CD4-positive, alpha-beta T cell treated with Interleukin-2 at 100 ng/mL for 4 hours (primary cell): ENCODE results near the gene NME1.
"Not testable (repeated sequence)": the region's sequence is repeated elsewhere in the genome, so short reads cannot be mapped to it uniquely, and the experiment has no call there.

Experiments used
- DNase-seq: peaks from one replicate; pipeline ENCODE4 v3.0.0-alpha.2; 2020; ENCODE audit warnings: low spot score

The NME1 gene

DNA sequence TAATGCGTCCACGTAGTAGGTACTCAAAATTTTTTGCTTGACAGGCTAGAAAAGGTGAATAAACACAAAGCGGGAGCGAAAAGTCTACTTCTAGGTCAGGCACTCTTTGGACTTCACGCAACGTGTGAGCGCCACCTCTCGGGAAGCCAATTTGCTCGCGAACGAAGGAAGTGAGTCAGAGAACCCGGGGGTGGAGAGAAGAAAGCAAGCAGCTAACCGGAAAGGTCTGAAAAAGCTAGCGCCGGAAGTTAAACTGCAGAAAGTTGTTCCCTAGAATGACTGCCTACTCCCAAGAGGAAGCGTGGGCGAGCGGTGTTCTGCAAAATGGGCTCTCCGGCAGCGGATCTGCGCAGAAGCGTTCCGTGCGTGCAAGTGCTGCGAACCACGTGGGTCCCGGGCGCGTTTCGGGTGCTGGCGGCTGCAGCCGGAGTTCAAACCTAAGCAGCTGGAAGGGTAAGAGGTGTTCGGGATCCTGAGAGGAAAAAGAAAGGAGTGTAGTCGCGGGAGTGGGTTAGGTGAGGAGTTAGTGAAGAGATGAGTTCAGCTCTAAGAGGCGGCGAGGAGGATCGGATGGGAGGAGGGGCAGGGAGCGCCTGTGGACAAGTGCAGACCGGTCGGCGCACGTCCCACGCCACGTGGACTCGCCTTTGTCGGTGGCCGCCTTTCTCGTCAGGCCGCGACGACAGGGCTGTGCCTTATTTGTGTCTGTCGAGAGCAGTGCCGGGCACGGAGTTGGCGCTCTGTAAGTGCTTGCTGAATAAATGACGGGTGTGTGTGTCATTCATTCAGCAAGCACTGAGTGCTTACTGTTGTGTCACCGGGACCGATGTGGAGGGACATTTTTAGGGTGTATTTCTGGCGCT is at the start of gene NME1:
Gene NME1, plus strand, starts transcription at position 350 of the 863 bp plus-strand sequence. CDS start 2,096 bp downstream, outside the sequence.
- peak; percentile 99 for DNase-seq

DNA sequence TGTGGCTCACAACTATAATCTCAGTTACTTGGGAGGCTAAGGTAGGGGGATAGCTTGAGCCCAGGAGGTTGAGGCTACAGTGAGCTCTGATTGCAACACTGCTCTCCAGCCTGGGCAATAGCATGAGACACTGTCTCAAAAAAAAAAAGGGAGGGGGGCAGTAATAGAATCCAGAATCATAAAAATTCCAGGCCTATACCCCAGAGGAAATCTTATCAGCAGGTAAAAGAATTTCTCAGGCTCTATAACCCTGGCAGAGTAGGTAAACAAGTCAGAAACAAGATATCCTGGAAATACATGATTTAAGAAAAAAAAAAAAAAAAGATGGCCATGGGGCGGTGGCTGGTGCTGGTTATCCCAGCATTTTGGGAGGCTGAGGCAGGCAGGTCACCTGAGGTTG is 45.6 kb upstream of the NME1 start:
- DNase-seq: no peak

DNA sequence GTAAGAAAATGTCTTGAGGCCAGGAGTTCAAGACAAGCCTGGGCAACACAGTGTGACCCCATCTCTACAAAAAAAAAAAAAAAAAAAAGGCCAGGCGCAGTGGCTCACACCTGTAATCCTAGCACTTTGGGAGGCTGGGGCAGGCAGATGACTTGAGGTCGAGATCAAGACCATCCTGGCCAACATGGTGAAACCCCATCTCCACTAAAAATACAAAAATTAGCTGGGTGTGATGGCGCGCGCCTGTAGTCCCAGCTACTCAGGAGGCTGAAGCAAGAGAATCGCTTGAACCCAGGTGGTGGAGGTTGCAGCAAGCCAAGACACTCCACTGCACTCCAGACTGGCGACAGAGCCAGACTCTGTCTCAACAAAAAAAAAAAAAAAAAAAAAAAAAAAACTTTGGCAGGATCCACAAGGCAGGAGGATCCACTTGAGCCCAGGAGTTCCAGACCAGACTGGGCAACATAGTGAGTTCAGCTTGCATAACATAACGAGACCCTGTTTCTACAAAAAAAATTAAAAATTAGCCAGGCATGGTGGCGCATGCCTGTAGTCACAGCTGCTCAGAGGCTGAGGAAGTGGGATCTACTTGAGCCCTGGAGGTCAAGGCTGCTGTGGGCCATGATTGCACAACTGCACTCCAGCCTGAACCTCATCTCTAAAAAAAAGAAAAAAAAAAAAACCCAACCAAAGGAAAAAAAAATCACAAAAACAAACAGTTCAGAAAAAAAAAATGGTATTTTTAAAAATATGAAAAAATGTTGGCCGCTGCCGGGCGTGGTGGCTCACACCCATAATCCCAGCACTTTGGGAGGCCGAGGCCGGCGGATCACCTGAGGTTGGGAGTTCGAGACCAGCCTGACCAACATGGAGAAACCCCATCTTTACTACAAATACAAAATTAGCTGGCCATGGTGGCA is 40.8 kb upstream of the NME1 start:
- DNase-seq: not testable (repeated sequence)

DNA sequence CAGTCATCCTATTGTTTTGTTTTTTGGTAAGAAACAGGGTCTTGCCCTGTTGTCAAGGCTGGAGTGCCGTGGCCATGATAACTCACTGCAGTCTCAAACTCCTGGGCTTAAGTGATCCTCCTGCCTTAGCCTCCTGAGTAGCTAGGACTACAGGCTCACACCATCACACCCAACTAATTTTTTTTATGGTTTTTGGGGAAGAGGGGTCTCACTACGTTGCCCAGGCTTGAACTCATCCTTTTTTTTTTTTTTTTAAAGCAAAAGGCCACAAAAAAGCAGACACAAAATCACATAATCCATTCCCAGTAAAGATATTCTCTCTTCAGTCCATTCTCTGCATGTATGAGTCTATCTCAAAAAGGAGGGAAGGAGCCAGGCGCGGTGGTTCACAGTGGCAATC is 38.2 kb upstream of the NME1 start:
- no peak for DNase-seq

DNA sequence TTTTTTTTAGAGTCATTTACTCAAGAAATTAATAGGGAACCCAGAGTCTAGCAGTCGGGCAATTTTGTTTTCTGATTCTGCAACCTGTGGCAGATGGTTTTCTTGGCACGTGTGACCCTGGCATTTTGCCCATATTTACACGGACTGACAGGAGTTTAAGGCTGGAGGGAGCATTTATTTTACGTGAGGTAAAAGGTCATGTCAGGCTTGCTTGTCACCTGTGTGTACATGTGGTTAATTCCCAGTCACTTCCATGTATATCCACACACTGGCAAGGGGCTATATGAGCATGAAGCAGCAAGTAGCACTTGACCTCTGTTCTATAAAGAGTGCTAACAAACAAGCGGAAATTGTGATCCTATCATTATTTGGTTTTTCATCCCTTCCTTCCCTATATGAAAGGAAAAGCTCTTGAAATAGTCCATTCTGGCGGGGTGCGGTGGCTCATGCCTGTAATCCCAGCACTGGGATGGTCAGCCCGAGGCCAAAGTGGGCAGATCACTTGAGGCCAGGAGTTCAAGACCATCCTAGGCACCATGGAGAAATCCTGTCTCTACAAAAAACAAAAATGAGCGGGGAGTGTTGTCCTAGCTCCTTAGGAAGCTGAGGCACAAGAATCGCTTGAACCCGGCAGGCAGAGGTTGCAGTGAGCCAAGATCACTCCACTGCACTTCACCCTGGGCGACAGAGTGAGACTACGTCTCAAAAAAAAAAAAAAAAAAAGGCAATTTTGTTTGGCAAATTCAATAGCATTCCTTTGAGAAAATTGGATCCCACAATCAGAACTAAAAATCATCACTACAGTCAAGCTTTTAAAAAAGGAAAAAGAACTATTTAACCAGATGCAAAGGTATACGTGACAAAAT is 34.8 kb upstream of the NME1 start:
- no peak for DNase-seq

DNA sequence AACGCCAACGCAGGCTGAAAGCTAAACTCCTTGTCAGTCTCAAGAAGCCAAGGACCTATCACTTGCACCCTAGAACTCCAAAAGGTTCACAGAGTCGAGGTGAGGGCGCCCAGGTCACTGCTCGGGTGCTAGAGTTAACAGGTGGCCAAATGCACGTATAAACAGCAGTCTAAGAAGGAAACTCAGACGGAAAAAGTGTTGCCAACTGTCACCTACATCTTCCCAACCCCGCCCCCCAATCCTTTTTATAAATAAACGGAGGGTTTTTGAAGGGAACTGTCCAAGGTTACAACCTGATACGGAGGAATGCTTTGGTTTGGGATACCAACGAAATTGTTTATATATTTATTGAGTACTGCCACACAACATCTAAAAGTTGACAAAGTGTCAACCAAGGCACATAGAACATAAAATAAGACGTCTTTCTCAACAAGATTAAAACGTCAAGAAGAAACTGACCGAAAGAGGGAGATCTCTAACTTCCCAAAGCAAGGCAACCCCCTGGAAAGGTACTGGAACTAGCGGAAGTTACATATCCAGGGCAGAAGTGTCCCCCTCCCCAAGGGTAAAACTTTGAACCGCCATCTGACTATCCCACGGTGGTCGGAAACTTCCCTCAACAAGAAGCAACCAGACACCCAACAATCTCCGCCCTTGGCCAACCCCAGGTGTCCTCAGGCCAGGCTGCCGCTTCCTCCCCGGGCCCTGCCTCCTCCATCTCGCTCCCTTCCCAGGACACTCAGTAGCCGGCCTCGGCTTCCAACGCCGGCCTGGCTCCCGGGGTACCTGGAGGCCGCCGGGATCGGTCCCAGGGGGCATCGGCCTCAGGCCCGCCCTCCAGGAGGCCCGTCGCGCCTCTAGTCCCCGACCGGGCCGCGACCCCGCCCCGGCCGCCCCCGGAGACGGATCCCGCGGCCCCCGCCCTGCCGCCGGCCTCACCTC is 33.7 kb upstream of the NME1 start:
- peak; percentile 11 for DNase-seq

DNA sequence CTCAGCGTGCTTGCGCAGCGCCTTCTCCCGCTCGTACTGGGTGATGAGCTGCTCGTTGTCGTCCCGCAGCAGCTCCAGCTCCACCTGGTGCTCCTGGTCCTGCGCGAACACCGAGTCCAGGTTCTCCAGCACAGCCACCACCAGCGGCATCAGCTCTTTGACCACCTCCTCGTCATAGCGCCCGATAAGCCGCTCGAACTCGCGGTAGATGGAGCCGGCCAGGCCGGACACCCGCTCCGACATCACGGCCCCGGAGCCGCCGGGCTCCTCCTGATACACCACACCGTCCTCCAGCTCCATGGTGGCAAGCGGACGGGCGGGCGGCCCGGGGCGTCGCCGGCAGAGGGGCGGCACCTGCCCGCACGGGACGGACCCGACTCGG is 33.0 kb upstream of the NME1 start:
- peak; percentile 43 for DNase-seq

DNA sequence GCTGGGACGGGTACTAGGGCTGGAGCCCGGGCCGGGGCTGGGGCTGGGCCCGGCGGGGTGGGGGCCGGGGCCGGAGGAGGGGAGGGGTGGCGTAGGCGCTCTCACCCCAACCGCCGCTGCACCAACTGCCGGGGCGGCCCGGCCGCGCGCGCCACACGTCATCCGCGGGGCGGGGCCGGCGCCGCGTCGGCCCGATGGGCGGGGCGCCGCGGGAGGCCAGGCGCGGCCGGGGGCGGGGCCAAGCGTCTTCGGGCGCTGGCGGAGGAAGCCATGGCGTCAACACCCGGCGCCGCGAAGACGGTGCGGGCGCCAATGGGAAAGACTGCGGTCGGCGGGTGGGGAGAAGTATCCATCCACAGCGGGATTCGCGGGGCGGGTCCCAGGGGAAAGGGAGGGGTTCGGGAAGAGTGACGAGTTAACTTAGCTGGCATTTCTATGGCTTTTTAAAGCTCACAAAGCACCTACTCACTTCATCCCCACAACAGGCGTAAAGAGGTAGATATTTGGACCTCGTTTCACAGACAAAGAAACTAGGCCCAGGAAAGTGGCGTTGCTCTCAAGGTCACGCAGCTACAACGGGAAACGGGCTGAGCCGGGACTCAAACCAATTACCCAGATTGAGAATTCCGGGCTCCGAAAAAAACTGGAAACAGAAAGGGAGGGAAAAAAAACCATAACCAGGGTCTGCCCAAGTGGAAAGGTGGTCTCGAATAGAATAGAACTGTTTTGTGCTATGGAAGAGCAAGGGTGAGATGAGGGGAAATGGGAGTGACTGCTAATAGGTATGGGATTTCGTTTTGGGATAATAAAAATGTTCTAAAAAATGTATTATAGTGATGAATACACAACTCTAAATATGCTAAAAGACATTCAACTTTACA is 32.4 kb upstream of the NME1 start, which contains the start of gene SPAG9:
Gene SPAG9, minus strand, starts transcription at position 130 of the 881 bp plus-strand sequence. CDS start 212 bp downstream, outside the sequence.
- peak; percentile 88 for DNase-seq

DNA sequence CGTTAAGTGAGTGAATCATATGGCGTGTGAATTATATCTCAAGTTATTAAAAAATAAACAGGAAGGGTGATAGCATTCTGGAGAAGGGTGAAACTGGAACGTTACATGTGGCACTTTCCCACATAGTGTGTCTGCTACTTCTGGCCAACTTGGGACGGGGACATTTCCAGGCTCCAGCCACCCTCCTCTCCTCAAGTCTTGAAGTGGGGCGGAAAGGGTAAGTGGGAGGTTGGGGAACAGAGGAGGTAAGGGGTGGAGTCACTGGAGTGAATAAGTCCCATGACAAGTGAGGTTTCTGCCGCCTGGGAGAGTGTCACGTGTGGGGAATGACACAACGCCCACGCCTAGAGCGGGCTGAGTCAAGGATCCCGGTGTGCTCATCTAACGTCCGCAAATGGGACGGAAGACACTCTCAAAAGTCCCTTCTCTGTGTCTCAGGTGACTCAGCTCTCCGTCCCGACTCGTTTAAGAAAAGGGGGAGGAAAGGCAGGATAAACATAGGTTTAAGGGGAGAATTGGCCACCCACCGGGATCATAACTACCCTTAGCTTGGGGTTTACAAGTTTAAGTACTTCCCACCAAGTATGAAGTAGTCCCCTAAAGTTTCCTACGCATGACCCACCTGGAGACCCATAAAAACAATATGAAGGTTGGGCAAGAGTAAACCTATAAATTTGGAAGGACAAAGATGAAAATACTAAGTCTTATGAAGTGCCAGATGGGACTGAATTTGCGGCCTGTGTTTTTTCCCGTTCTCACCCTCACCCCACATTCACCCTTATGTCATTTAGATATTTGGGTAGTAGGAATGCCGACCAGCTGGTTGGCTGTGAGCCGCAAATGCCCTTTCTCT is 31.5 kb upstream of the NME1 start:
- peak; percentile 83 for DNase-seq

DNA sequence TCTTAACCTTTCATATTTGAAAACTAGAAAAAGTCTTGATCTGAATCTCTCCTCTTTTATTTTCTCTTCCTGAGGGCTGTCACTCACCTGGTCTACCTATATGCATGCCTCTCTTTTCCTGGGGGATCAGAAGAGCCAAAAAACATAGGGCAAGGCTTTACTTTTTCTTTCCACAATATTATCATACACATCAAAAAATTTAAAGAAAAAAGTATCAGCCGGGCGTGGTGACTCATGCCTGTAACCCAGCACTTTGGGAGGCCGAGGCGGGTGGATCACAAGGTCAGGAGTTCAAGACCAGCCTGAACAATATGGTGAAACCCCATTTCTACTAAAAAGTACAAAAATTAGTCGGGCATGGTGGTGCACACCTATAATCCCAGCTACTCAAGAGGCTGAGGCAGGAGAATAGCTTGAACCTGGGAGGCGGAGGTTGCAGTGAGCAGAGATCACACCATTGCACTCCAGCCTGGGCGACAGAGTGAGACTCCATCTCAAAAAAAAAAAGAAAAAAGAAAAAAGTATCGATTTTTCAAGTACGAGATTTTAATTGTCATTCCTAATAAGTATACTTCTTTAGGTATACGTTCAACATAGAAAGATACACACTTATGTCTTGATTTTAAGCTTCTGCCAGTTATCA is 30.8 kb upstream of the NME1 start:
- not testable (repeated sequence) for DNase-seq

DNA sequence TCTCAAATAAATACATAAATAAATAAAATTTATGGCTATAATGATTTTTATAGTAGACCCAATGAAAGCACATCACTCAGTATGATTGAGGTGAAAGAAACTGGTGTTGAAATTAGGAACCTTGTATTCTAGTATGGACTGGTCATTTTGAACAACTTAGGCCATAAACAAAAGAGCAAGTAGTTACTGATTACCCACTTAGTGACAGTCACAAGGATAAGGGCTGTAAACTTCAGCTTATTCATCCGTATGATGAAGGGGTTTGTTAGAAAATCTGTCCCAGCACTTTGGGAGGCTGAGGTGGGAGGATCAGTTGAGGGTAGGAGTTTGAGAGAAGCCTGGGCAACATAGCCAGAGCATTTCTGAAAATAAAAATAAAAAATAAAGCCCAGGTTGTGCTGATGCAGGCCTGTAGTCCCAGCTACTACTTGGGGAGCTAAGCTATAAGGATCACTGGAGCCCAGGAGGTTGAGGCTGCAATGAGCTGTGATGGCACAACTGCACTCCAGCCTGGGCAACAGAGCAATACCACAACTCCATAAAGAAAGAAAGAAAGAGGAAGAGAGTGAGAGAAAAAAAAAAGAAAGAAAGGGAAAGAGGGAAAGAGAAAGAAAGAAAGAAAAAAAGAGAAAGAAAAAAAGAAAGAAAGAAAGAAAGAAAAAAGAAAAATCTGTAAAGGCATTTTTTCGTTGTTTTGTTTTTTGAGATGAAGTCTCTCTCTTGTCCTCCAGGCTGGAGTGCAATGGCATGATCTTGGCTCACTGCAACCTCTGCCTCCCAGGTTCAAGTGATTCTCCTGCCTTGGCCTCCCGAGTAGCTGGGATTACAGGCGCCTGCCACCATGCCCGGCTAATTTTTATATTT is 28.5 kb upstream of the NME1 start:
- DNase-seq: no peak

DNA sequence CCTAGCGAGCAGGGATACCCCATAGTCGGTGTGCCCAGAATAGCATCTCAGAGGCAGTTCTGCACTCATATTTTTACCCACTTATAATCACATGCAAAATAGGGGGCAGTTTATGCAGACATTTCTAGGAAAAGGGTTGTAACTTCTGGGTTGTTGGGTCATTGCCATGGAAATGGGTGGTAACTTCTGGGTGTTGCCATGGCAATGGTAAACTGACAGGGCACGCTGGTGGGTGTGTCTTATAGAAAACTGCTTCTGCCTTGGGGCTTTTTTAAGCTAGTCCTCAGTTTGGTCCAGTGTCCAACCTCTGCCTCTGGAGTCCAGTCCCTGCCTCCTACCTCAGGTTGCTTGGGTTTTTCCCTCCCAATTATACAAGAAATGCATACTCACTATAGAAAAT is 25.3 kb upstream of the NME1 start:
- DNase-seq: peak; percentile 29

DNA sequence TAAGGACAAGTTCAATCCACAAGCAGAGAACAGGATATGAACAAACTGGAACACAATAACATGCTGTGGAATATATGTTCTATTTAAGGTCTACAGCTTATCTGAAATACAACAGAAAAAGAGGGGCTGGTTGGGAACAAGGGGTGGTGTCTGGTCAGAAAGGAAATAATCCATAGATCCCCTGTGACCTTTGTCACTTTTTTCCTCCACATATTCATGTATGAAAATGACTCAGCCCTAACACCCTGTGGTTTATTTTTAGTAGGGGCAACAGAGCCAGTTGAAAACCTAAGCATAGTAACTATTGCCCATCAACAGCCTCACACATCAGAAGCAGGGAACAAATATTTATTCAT is 20.4 kb upstream of the NME1 start:
- DNase-seq: no peak

DNA sequence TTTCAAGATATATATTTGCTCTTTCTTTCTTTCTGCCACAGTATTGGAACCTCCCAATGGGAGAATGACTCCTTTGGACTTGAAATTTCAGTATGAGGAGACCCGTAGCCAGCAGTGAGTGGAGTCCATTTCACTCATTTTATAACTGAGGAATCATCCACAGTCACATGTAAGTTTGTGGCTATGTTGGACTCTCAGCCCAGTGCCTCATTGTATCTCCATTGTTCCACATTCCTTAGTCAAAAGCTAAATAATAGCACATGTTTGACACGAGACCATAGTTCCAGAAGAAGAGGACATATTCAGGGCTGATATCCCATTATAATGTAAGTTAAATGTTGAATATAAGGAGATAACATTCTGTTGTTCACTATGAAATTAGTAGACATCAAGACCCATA is 20.0 kb upstream of the NME1 start:
- no peak for DNase-seq

DNA sequence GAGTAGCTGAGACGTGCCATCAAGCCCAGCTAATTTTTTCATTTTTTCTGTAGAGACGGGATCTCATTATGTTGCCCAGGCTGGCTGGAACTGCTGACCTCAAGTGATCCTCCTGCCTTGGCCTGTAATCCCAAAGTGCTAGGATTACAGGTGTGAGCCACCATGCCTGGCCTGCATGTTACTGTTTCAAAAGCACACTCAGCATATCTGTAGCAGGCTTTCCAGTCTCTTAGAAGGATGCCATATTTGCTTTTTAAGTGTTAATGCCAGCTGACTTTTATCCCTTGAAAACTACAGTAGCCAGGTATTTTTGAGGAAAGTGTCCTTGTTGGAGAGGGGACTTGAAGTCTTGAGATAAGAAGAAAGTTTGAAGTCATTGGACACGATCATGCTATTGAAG is 17.4 kb upstream of the NME1 start:
- no peak for DNase-seq

DNA sequence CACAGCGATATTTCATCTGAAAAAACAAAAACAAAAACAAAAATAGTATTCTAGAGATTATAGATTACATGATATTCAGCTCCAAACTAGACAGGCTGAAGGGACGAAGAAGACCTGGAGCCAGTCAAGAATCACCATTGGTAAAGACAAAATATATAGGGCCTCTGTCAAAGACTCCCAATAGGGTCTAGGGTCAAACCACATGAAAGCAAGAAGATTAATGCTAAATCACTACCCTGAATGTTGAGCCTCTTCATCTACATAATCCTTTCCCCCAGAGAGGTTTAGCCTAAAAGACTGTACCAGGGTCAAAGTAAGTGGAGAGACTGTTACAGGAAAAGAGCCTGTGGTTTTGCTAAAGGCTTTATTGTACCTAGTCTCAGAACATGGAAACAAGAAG is 10.8 kb upstream of the NME1 start:
- DNase-seq: no peak

DNA sequence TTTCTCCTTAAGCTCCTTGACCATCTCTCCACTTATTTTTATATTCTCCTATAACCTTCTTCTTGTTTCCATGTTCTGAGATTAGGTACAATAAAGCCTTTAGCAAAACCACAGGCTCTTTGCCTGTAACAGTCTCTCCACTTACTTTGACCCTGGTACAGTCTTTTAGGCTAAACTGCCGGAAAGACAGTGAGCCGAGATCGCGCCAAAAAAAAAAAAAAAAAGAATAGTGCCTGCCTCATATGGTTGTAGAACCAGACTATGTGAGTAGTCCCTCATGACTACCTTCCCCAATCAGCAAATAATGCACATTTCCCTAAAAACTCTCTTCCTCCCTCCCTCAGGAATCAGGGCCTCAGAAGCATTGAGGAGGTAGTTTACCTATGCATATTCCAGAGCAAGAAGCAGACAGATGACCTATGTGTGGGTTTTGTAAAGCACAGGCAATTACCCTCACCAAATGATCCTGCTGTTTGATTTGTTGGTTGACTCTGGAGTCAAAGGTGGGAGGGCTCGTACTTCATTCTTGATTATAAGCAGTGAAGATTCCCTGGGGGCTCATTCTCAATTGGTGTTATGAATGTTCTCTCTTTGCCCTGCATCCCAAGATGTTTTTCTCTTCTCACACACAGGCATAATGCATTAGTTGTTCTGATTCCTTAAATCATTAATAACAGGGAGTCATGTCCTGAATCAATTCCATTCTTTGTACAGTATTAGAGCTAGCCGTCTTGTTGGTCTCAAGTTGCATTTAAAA is 8.9 kb upstream of the NME1 start:
- no peak for DNase-seq
